Activated CD4-positive, alpha-beta T cell treated with anti-CD3 and anti-CD28 coated beads, Interleukin-2, amount 50 U/mL, for 4 hours (primary cell): ENCODE data around the gene TANK.
"Not testable (repeated sequence)": the region's sequence is repeated elsewhere in the genome, so short reads cannot be mapped to it uniquely, and the experiment has no call there.

ENCODE experiments used
- DNase-seq, 2 experiments: peaks; one replicate each; pipeline ENCODE4 v3.0.0-alpha.2; 2020

TANK gene

DNA sequence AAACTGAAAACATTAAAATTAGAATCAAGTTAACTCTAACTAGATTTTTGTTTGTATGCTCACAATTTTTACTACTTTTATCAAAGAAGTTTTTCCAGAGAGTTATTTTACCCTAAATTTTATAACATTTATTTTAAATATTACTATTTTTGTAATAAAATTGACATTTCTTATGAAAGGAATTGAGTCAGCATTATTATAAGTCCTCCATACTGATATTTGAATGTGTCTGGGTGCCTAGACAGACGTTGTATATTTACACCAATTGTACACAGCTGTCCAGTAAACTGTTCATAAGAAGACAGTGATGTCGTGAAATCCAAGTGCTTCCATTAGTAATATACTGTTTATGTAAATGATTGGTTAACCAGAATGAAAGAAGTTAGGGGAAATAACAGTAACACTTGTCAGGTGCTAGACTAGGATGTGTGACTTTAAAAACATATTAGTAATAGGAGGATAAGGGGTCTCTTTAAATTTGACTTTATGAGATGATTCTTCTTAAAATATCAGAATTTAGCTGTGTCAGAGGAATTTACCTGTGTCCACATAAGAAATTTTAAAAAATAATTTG lies 73.7 kb downstream of the TANK start:
- DNase-seq, result no peak

DNA sequence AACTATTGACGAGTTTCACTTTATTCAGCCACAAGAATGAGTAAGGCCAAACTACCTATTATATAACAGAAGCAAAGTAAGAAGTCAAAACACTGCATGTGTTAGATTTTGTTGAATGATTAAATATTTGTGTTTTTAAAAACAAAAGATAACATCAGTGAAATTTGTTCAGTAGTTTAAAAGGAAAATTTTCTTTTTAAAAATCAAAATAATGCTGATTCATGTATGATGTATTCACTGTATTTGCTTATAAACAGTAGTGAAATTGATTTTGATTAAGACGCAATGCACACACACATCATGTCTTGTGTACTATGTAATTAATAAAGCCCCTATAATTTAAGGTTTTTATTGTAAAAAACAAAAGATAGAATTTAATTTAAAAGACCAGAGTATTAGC lies 74.4 kb downstream of the TANK start:
- DNase-seq, result no peak

DNA sequence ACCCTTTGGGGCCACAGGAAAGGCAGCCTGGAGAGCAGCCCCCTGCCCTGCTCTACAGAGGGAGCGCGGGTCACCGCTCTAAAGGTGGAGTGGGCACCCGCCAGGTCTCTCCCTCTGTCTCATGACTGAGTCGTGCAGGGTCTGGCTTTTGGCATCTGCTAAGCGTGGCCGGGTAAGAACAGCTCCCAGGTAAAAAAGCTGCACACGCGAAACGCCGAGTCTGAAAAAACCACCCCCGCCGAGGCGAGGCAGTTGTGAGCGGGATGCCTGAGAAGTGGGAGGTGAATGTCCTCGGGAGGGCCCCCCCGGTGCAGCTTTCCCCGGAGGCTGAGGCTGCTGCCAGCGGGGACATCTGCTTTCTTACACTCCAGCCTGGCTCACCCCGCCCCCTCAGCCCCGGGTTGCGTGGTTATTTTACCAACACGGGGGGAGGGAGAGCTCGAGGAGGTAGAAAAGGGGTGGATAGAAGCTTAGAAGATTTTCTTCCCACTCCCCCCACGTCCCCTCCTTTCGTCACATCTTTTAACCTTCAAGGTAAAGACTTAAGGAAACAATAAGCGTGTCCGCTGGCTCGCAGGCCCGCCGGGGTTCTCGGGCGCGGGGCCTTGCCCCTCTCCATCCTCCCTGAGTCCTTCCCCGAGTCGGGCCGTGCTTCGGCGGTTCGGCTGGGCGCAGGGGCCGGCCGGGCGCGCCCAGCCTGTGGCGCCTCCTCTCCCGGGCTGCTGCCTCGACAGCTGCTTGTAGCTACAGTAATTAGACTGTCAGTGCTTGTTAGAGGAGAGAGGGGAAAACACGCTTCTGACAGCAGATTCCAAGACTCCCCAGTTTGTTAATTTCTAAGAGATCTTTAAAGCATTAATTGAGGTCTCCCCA lies 77.4 kb downstream of the TANK start:
- peak; percentile 56 to 57 for DNase-seq

DNA sequence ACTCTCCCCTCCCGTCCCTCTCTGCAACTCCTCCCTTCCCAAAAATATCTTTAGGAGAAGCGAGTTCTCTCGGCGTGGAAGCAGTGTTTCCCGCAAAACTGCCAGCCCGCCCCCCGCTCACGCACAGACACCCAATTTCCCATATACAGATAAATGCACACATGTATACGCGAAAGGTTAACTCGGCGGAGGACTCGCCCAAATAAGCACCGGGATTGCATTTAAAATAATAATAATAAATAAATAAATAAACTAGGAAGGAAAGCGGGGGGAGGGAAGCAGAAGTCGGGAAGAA lies 78.0 kb downstream of the TANK start:
- DNase-seq, result no peak

DNA sequence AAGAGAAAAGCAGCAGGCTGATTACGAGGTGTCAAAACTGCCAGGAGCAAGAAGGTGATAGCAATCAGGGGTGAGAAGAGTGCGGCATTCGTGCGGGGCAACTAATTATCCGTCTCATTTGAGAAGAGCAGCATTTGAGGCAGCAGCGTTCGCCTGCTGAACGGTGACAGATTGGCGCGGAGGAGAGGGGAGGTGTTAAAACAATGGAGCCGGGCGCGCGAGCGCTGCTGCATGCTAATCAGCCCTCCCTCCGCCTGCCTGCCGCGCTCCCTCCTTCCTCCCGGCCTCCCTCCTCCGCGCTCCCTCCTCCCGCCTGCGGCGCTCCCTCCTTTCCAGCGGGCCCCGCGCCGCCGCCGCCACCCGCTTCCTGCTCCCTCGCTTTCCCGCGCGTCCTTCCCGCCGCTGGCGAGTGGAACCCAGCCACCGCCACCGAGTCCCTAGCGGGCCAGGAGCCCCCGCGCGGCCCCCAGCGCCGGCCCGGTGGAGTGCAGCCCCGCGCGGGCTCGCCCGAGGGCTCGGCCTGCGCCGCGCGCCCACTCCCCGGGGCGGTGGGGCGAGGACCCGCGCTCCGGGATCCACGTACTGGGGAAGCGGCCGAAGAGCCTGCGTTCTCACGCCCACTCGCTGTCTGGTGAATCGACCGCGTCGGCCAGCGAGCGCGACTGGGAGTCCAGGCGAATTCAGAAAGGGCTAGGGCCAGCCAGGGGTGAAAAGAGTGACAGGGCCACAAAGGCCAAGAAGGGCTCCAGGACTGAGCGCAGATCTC lies 78.5 kb downstream of the TANK start:
- DNase-seq, result peak; percentile 52 to 55

DNA sequence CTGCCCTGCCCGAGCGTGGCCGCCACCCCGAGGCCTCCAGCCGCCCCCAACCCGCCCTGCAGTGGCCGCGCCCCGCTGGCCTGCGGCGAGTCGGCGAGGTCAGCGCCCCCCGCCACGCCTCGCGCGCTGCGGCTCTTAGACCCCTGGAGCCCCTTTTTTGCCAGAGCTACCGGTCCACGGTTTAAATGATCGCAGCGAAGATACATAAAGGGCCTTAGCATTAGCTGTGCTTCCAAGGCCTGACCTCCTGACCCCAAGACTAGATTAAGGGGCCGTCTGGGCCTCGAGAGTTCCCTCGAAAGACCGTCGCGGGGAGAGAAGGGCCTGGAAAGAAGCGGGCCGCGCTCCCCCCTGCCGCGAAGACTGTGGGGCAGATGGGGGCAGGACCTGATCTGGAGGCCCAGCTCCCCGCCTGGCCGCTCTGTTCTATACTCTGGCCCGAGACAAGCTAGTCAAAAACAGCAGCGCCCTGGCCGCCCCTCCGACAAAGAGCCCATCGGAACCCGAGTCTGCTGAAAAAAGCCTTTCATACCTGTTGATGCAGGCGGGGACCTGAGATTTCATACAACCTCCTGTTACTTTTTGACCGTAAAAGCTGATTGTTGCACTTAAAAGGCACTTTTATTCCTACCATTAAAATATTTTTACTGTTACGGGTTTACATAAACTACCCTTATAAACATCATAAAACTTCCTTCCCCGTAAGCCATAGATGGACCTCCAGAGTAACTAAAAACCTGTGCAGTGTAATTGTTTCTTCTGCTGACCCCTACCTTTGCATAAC lies 79.3 kb downstream of the TANK start:
- no peak for DNase-seq

DNA sequence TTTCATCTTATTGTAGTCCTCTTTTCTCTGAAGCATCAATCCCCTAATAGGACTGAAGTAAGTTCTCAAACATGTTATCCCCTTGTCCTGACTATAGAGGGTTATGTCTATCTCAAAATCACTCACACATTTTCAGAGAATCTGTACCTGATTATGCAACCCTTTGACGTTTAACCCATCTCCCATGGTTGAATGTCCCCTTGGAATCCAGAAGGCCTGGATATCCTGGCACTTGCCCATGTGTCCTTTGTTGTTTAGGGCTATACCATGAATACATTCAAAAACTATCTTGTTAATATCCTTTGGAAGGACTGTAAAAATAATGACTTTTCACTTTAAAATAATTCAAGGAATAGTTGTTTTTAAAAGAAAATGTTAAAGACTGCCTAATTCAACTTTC lies 81.7 kb downstream of the TANK start:
- DNase-seq, result no peak

DNA sequence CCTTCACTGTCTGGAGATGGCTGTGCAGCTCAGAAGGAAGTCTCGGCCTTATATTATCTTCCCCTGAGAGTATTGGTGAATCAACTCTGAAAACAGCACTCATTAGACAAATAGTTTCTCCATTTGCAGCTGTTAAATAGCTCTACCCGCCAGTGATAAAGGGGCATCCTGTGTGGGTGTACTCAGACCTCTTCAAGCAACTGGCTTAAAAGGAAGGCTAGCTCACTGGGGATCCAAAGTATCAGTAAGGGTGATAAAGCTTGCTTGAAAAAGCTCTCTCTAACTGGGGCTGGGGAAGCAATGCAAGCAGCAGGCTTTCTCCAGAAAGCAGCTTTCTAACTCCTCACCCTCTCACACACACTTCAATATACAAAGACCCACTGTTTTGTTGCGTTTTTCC lies 83.1 kb downstream of the TANK start:
- no peak for DNase-seq

DNA sequence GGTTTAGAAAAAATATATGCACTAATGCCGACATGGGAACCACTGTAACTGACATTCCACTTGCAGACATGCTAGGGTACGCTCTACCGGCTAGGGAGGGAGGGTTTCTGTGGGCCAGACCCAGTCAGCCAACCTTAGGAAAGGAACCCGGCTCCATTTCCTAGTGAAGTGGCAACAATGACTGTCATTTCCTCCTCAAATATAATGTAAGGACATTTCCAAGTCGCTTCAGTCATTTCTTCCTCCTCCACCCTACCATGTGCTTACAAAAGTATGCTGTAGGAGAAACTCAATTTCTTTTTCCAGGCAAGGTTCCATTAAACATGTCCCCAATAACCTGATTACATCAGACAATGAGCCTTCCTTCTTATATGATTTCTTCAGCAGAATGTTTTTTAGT lies 83.7 kb downstream of the TANK start:
- peak in 1 of 2 experiments; percentile 19 for DNase-seq

DNA sequence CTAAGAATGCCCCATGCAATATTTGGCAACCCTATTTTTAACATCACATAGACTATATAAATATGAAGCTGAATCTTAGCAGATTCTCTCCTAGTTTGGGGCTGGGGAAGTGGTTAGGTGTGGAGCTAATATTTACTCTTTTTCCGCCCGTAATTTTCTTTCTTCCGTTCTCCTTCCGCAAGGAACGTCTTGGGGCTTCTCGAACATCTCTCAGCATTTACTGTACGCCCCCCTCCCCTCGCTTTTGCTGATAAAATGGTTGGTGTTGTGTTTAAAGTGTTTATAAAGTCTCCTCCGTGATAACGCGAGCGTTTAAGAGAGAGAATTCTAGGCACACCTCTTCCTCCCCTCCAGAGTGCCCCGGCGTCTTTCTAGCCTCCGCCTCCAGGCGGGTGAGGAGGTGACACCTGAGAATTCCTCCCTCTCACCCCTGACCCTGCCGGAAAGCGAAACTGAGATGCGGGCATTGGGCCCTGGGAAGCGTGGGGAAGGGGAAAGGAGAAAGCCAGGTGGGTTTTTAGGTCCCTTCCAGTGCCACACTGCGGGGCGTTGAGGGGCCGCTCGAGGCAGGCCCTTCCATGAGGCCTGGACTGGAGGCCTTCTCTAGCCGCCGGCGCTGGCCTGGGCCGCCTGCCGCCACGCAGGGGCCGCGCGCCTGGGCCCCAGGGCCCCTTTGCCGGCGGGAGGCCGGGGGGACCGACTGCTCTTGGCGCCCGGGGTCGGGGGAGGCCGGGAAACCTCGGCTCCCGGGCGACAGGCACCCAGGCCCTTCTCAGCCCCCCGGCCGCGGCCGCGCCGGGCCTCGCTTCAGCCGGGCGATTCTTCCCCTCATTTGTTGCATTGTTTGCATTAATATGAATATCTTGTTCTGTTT lies 84.4 kb downstream of the TANK start:
- DNase-seq, result peak; percentile 65 to 70

DNA sequence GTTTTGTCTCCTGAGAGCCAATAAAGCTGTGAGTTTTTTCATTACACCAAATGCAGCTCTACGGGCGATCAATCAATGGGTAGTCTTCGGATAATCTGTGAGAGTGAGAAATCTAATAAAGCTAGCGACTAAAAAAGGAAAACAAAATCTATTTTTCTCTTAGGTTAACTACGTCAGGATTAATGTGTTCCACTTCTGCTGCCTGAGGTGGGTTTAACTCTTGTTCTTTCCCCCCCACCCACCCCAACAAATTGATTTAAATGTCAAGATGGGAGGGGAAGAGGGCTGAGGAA lies 85.0 kb downstream of the TANK start:
- DNase-seq, result no peak

DNA sequence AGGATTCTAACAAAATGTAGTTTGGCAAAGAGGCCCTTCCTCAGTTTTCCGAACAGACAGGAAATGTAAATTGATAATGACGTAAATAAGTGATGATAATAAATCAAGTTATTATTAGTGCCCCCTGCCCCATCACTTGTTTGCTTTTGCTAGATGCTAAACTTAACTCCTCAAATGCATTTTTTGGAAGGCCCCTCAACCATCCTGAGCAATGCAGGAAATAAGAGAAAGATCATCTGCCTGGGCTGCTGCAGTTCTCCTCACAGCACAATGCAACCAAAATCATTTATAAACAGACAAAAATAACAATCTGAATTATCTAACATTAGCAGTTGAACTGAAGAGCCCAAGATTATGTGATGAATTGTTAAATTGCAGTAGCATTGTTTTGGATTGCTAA lies 85.4 kb downstream of the TANK start:
- DNase-seq, result no peak

DNA sequence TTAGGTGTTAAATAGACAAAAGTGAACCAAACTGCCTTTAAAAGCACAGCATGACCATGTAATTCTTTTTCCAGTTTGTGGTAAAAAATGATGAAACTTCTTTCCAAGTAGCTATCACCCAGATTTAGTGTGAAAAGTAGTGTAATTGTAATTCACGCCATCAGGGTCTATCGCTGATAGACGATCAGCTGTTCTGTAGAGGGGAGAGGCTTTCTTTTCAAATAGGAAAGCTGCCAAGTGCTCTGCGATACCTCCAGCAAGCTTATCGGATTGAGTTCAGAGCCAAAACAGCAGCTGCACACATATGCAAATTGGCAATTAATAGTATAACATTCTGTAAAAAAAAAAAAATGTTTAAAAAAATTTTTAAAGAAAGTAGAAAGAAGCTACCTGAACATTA lies 86.1 kb downstream of the TANK start:
- no peak for DNase-seq

DNA sequence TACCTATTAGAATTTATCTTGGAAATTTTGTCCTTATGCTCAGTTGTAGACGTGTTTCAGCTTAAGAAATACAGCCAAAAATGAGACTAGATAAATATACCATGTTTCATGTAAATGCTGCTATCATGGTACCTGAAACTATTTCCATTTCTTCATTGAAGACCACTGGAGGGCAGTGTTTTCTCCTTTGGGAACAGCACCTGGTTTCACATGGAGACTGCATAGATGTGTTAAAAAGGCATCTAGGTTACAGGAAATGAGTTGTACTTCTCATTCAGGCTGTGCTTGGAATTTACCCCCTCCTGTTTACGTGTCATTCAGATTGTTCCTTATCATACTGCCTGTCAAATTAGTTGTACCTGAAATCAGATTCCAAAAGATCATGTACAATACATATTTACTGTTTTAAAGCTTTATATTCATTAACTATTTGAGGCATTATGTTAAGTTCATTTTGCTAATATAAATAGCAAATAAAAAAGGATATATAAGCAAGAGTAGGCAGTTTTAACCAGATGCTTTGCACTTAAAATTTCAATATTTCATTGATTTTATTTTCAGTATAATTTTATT lies 90.7 kb downstream of the TANK start:
- no peak for DNase-seq

DNA sequence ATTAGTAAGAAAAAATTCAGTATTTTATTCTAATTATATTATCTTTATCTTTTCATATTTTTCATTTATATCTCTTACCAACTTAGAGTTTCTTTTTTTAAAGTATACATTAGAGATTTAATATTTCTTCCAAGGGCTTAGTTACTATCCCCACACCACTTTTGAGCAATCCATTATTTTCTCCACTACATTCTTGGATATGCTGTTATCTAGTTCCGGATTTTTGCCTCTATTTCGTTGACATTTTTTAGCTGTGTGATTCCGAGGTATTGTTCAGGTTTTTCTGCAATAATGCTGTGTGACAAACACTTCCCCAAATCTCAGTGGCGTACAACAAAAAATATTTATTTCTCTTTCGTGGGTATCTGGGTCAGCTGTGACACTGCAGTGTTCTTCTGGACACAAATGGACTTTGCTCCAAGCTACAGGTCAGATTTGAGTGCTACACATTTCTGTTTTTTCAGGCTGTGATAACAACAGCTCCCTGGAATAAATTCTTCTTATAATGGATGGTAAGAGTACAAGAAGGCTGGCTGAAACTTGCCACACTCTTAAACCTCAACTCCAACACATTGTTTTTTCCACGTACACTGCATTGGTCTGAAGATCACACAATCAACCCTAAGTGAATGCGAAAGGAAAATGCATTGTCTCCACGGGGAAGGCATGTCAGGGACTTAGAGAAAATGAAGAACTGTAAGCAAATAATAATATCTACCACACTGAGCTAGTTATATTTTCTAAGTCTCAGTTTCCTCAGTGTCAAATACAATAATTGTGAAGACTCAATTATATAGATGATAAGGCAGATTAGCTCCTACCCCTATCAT lies 97.1 kb downstream of the TANK start:
- no peak for DNase-seq

DNA sequence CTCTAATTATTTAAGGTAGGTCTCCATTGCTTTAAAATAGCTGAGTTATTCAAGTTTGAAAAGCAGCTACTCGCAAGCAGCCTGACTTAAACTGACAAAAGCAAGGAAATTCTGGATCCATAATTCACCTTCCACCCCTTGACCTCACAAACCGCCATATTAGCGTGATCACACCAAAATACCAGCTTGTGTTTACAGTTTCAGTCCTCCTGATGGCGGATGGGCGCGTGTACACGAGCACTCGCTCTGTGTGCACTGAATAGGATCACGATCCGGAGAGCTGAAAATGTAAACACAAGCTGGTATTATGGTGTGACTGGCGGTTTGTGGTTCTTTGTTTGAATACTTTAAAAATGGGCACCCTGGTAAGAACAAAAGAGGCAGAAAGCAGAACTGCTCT lies 105.6 kb downstream of the TANK start:
- no peak for DNase-seq

DNA sequence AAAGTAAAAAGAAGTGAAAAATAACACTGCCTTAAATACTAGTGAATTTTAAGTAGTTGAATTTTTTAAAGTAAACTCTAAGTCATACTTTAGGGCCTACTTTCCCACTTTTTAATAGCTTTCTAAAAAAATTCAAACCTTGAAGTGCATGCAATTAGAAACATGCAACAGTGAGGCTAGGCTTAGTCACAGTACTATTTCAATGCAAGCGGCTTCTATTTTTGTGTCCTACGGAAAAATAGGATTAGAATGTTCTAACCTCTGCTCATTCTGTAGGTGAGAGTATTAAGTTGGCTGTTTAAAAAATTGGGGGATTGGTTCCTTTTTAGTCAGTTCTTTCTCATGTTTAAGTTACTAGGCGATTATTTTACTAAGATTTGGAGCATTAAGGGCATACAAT lies 108.9 kb downstream of the TANK start:
- DNase-seq, result no peak

DNA sequence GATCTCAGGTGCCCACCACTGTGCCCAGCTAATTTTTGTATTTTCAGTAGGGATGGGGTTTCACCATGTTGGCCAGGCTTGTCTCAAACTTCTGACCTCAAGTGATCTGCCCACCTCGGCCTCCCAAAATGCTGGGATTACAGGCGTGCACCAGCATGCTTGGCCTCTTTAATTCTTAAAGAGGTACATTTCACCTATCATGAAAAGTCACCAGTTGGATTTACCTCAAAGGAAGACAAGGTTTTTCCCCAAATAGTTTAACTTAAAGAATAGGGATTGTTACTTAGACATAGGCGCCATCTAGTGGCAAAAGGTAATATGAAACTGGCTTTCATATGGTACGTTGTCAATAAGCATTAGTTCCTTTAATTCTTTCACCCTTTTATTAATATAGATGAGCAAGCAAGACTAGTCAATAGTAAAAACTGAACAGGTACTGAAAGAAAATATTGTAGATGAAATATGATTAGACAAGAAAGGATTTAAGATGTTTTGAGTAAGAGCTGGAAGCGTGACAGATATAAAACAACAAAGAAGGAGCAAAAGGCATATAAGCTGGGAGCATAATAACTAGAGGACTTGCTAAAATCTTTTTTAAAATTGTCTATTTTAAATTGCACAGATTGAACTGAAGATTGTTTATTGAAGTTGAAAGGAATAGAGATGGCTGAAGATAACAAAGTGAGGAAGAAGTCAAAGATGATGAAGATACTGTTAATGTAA lies 113.0 kb downstream of the TANK start:
- DNase-seq, result no peak

DNA sequence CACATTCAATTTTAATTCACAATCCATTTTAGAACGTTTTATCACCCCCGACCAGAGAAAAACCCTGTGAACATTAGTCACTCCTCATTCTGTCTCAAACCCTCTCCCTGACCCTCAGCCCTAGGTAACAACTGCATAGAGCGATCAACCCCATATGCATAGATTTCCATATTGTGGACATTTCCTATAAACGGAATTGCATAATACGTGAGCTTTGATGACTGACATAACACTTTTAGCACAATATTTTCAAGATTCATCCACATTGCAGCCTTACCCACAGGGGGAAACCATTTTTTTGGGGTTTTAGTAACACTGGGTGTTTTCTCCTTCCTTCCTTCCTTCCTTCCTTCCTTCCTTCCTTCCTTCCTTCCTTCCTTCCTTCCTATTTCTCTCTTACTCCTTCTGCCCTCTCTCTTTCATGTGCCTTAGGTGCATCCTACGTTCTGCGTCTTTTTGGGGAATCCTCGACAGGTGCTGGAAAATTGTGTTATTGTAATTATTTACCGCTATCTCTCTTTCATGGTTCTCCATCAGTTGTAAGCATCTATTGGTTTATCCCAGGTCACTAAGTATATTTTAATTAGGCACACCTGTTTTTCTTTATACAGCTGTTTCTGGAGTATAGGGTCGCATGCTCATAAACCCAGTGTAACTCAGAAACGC lies 118.5 kb downstream of the TANK start:
- not testable (repeated sequence) for DNase-seq

DNA sequence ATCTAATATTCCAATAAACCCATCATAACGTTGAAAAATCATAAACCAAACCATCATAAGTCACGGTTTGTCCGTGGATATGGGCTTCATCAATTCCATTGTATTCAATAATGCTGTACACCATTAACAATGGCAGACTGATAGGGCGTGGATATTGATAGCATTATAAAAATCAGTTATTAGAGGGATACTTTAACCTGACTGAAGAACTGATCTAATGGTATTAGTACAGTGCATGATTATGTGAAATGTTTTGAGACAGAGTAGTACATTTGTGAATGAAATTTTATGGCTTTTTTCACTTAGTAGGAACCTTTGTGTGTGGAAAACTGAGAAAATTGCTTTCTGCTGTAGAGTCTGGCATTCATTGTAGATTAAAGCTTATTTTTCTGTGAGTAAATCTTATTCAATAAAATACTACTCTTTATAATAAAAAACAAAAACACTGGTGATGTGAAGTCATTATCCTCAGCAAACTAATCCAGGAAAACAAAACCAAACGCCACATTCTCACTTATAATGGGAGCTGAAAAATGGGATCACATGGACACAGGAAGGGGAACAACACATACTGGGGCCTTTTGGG lies 119.1 kb downstream of the TANK start:
- not testable (repeated sequence) for DNase-seq
